Skeletal muscle tissue (tissue), 4 donors: Measurements from ENCODE around the gene BACH2. TPM values are rescaled to one million over a fixed set of nuclear protein-coding genes. Genes with fewer than 3 reads are reported as not detected.

Experiments used
- H3K27ac ChIP-seq: one replicate; pipeline ENCODE4 v1.7.0; 2013; ENCODE audit warnings: mild to moderate bottlenecking, low read depth, low read length, inconsistent platforms
- H3K27me3 ChIP-seq, 3 donors: one replicate each; pipeline ENCODE4 v1.7.0; 2013; ENCODE audit warnings: low read length in 3 of 3; ENCODE audit not compliant: control insufficient read depth in 3 of 3, insufficient read depth in 3 of 3
- H3K36me3 ChIP-seq, 3 donors: one replicate each; pipeline ENCODE4 v1.7.0; 2013; ENCODE audit warnings: low read length in 3 of 3; ENCODE audit not compliant: control insufficient read depth in 3 of 3, insufficient read depth in 3 of 3
- H3K4me1 ChIP-seq, 3 donors: one replicate each; pipeline ENCODE4 v1.7.0; 2013; ENCODE audit warnings: low read length in 3 of 3, mild to moderate bottlenecking in 3 of 3; ENCODE audit not compliant: control insufficient read depth in 3 of 3, insufficient read depth in 3 of 3
- H3K4me3 ChIP-seq, 3 donors: one replicate each; pipeline ENCODE4 v1.7.0; 2013; ENCODE audit warnings: low read length in 3 of 3
- H3K9ac ChIP-seq, 3 donors: one replicate each; pipeline ENCODE4 v1.7.0; 2013; ENCODE audit warnings: low read length in 3 of 3, mild to moderate bottlenecking in 3 of 3, moderate library complexity in 2 of 3, low read depth in 1 of 3
- H3K9me3 ChIP-seq, 3 donors: one replicate each; pipeline ENCODE4 v1.7.0; 2013; ENCODE audit warnings: low read length in 3 of 3; ENCODE audit not compliant: control insufficient read depth in 3 of 3
- total RNA-seq: library from RNA; depleted of rRNA; stranded (reverse); fragments of >200 nt; gene quantifications from one replicate; pipeline ENCODE4 v1.2.3, GENCODE V29; 2014
- donor health status: Osteomylitis.

BACH2 gene
- total RNA-seq, 1 donor from 2014 or later, result 3.7 TPM

DNA sequence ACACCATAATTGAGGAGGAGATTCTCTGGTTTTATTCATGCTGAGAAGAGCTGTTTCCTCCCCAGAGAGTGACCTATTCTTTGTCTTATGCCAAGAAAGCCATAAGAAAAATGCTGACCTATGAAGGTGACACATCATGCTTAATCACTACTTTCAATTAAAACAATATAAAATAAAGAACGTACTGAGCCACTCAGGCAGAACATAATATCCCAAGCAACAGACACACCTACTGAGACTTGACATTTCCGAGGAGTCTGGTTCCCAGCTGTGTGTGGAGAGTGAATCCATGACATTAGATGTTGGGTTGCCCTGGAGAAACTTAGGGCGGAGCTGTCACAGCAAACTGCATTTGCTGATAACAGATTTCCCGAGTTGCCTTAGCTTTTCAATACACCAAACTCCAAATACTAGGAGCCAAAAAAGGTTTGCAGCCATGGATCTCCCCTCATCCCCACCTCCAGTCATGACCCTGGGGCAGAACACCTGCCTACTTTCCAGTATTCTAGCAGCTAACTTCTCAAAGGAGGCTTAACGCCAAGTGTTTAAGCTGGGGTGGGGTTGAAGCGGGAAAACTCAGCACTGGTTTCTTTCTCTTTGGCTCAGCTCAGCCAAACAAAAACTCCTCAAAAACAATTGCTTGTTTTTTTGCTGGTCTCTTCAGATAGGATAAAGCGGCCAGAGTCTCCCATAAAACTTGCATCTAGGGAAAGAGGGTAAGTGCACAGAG is 92.2 kb downstream of the BACH2 start:
- H3K9ac ChIP-seq, result no peak overlapping the region
- no peaks in the 10 kb centered on the region for H3K9me3 ChIP-seq
- H3K27me3 ChIP-seq, result no peaks in the 10 kb centered on the region
- no peak overlapping the region for H3K4me3 ChIP-seq
- H3K27ac ChIP-seq, result no peak overlapping the region
- H3K36me3 ChIP-seq, result peaks cover 0 to 6% (median 2%) of the 10 kb centered on the region in 3 donors
- H3K4me1 ChIP-seq, result peaks cover 4 to 18% (median 7%) of the 10 kb centered on the region in 3 donors

GRCh38 chr6:90203672-90204071 is 93.0 kb downstream of the BACH2 start:
- Histone ChIP-seq H3K9me3 (no peaks in the 10 kb centered on the region), H3K4me1 (peaks cover 4 to 18% (median 5%) of the 10 kb centered on the region in 3 donors), H3K36me3 (peaks cover 0 to 6% (median 2%) of the 10 kb centered on the region in 3 donors), H3K27ac (no peak overlapping the region), H3K27me3 (no peaks in the 10 kb centered on the region), H3K9ac (no peak overlapping the region), H3K4me3 (no peak overlapping the region)

- Histone ChIP-seq H3K9me3 (no peaks in the 10 kb centered on the region), H3K9ac (no peak overlapping the region), H3K4me1 (peaks cover 4 to 28% (median 11%) of the 10 kb centered on the region in 3 donors), H3K27ac (no peak overlapping the region), H3K27me3 (no peaks in the 10 kb centered on the region), H3K36me3 (peaks cover 0 to 6% (median 2%) of the 10 kb centered on the region in 3 donors), H3K4me3 (no peak overlapping the region)
Measured at GRCh38 chr6:90202156-90202555, 94.5 kb downstream of the BACH2 start.

DNA sequence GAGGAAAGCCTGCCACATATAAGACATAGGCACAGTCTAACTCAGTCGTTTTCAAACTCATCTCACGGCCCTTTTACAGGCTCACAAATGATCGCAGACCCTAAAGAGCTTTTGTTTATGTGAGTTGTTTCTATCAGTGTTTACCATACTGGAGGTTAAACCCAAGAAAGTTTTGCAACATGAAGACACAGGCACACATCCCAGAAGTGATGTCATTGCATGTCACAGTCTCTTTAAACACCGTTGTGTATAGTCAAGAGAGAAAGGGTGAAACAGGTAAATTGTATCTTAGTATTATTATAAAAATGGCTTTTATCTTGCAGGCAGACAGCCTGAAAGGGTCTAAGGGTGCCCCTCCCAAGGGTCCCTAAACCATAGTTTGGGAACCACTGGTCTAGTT is 96.7 kb downstream of the BACH2 start:
- Histone ChIP-seq H3K9me3 (no peaks in the 10 kb centered on the region), H3K4me1 (peaks cover 11 to 32% (median 11%) of the 10 kb centered on the region in 3 donors), H3K4me3 (no peak overlapping the region), H3K27me3 (no peaks in the 10 kb centered on the region), H3K36me3 (no peaks in the 10 kb centered on the region), H3K9ac (no peak overlapping the region), H3K27ac (no peak overlapping the region)

GRCh38 chr6:90198758-90199425 is 97.8 kb downstream of the BACH2 start:
- Histone ChIP-seq H3K9ac (no peak overlapping the region), H3K4me1 (peaks cover 17 to 33% (median 18%) of the 10 kb centered on the region in 3 donors), H3K27me3 (no peaks in the 10 kb centered on the region), H3K36me3 (no peaks in the 10 kb centered on the region), H3K4me3 (no peak overlapping the region), H3K27ac (no peak overlapping the region), H3K9me3 (no peaks in the 10 kb centered on the region)

DNA sequence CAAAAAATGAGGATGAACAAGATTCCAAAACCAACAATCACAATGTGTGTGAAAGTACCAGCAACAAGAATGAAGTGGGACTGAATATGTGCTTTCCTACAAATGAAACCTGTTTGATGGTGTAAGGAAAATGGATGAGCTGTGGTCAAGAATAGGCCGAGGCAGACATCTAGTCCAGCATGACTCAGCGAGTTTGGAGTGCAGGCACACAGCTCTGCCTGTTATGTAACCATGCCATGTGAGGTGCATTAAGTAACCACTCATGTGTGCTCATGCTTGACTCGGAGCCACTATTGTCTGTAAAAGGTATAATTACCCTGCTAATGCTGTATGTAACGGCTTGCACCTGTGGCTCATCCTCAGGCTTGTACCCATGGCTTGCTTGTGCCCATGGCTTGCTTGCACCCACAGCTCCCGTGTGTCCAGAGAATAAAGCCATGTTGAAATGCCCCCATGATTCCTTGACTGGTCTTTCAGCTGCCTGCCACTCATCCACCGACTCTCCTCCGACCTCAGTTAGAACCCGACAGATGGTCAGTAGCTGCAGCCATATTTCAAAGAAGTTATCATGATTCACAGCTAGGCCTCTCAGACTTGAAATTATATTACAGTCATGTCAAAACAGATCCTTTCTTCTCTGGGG is 98.7 kb downstream of the BACH2 start:
- Histone ChIP-seq H3K36me3 (no peaks in the 10 kb centered on the region), H3K9ac (no peak overlapping the region), H3K27ac (peak overlapping the region; percentile 5), H3K4me1 (peaks cover 14 to 33% (median 15%) of the 10 kb centered on the region in 3 donors), H3K27me3 (no peaks in the 10 kb centered on the region), H3K9me3 (no peaks in the 10 kb centered on the region), H3K4me3 (no peak overlapping the region)

DNA sequence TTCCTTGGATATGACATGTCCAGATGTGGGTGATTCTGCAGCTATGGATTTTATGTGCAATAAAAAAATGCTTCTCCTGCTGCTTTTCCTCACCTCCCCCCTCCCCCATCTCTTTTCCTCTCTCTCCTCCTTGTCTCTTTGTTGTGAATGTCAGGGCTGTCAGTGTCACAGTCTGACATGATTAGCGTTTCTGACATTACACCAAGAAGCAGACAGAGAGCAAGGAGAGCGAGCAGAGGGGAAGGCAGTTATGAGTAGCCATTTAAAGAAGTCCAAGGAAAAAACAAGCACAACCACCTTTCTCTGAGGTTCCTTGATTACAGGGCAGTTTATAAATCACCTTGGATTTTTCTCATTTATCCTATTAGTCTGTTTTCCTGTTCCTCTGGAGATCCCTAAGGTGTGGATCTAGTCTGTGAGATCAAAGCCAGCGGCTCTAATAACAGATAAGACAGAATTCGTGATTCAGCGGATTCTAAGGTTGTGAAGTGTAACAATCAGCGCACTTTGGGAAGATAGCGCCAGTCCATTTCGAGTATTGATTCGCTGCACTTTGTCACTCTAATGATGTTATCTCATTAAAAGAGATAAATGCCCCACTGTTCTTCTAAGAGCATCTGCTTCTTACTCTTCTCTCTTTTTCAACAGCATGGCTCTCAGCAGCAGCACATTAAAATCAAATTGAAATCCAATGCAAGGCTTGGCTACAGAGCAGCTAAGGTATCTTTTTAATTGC is 101.4 kb downstream of the BACH2 start:
- Histone ChIP-seq H3K4me1 (peaks cover 14 to 33% (median 15%) of the 10 kb centered on the region in 3 donors), H3K36me3 (no peaks in the 10 kb centered on the region), H3K9ac (peak overlapping the region in 2 of 3 donors; percentile 12 to 35), H3K4me3 (no peak overlapping the region), H3K27ac (peak overlapping the region; percentile 57), H3K9me3 (no peaks in the 10 kb centered on the region), H3K27me3 (no peaks in the 10 kb centered on the region)

DNA sequence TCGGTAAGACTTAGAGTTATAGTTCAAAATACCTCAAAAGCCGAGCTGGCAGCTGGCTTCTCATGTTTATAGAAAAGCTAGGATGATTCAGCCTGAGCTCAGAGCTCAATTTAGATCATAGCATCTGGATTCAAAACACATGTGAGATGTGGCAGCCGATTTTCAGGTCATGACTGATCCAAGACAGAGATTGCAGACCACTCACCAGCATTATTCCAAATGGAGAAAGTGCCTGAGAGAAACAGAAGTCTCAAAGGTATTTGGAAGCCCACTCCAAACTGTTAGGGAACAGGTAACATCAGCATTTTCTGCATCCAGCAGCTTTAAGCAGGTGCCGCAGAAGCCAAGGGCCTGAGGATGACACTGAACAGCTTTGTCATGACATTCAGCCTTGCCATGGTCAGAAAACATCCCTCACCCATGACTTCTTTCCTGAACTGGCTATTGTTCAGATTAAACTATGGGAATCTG is 102.2 kb downstream of the BACH2 start:
- peak overlapping the region; percentile 57 for H3K27ac ChIP-seq
- no peak overlapping the region for H3K4me3 ChIP-seq
- H3K36me3 ChIP-seq, result no peaks in the 10 kb centered on the region
- H3K9ac ChIP-seq, result peak overlapping the region in 2 of 3 donors; percentile 12 to 35
- no peaks in the 10 kb centered on the region for H3K27me3 ChIP-seq
- H3K4me1 ChIP-seq, result peaks cover 14 to 25% (median 15%) of the 10 kb centered on the region in 3 donors
- H3K9me3 ChIP-seq, result no peaks in the 10 kb centered on the region

GRCh38 chr6:90193359-90193758 is 103.3 kb downstream of the BACH2 start:
- H3K9me3 ChIP-seq, result no peaks in the 10 kb centered on the region
- no peaks in the 10 kb centered on the region for H3K36me3 ChIP-seq
- H3K27ac ChIP-seq, result no peak overlapping the region
- peaks cover 14 to 25% (median 15%) of the 10 kb centered on the region in 3 donors for H3K4me1 ChIP-seq
- no peaks in the 10 kb centered on the region for H3K27me3 ChIP-seq
- no peak overlapping the region for H3K4me3 ChIP-seq
- H3K9ac ChIP-seq, result no peak overlapping the region
